ENCODE data around the gene SERPINB1.
A peak's percentile ranks its signal among the peaks of the same experiment; 100 is the strongest.

Gene SERPINB1

DNA sequence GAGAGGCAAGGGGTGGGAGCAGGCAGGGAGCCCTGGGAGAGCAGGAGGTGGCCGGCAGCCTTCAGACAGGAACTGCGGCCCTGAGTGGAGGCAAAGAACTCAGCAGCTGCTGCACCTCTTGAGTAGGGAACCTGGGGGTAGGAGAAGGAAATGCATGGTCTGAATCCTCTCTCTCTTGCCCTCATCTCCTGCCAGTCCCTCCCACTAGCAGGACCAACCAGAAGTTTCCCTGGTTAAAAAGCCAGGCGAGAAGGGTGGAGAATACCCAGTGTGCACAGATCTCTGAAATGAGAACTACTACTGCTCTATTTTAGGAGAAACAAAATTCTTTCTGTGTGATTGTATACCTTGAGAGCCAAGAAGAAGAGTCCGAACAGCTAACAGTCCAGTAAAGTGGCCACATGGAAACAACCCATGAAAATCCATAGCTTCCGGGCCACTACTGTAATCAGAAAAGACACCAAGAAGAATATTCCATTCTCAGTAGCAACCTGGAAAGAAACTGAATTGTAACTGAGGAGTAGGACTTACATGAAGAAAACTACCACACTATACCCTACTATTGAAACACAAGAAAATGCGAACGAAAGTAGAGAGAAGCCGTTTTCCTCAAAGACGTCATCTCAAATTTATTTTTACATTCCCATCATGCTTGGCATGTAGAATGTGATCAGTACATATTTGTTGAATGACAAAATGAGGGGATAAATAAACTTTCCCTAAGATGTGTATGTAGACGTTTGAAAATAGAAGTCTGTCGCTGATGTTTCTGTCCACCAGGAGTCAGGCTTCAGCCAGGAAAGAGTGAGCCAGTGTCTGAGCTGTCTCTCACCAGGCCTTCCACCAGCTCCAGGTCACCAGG is 50.8 kb downstream of the SERPINB1 start:
- FAIRE-seq = peak; percentile 93

DNA sequence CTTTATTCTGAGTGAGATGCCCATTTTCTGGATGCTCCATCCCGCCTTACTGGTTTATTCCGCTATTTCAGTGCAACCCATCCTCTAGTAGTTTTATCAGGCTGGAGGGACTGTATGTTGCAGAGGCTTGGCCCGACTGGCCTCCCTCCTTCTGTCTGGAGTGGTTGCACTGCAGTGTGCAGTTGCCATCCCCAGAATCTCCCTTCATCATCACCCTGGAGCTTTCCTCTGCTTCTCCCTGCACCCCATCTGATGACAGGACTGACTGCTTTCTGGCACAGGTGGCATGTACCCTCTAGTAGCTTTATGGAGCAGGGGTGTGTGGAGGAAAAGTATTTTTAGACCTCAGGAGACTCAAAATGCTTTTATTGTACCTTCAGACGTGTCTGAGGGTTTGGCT is 55.4 kb downstream of the SERPINB1 start:
- FAIRE-seq = no peak

DNA sequence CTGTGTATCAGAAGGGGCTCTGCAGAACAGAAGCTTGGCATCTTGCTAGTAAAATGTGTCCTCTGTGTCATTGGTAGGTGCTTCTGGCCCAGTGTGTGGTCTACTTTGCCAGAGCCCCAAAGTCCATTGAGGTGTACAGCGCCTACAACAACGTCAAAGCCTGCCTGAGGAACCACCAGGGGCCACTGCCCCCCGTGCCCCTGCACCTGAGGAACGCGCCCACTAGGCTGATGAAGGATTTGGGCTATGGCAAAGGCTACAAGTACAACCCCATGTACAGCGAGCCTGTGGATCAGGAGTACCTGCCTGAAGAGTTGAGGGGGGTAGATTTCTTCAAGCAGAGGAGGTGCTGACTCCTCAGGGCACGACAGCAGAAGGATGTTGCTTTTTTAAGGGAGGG is 56.7 kb downstream of the SERPINB1 start:
- no peak for FAIRE-seq

DNA sequence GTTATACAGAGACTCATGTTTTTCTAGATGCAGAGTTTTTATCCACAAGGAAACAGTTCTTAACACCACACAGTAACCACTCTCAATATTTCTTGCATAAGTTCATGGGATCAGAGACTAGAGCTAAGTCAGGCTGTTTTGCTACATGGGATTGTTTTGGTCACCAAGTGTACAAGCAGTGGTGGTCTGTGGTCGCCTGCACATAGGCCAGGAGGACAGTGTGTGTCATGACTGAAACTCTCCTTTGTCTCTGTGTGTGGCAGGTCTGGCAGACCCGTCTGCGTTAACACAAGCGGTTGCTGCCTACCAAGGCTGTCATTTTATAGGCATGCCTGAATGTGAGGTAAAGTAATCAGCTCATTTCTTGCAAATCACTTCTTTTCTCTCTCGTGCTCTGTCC is 57.6 kb downstream of the SERPINB1 start:
- FAIRE-seq = no peak

DNA sequence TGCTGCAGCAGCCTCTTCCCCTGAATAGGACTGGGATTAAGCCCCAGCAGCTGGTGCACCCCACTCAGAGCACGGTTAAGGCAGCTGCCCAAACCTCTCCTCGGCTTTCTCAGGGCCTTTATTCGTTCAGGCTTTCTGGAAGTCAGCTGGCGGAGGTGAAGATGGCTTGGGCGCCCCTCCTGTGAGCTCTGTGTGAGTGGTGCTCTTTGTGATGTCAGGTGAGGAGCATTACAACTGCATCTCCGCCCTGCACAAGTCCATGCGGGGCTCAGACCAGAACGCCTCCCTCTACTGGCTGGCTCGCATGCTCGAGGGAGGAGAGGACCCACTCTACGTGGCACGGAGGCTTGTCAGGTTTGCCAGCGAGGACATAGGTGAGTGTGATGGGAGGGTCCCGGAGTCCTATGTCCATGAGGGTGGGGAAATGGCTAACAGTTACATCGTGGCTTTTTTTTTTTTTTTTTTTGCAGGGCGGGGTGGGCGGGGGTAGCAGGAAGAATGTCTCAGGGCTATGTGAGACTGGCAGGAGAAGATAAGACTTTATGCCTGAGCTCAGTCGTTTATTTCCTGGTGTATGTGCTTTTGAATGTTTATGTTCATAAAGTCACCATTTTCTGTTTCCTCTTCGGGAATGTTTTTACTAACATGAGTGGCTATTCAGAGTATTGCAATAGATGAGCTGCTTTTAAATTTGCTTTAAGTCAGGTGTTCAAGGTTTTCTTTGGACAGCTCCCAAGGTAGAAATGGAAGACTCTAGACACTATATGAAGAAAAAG is 58.3 kb downstream of the SERPINB1 start:
- no peak for FAIRE-seq

DNA sequence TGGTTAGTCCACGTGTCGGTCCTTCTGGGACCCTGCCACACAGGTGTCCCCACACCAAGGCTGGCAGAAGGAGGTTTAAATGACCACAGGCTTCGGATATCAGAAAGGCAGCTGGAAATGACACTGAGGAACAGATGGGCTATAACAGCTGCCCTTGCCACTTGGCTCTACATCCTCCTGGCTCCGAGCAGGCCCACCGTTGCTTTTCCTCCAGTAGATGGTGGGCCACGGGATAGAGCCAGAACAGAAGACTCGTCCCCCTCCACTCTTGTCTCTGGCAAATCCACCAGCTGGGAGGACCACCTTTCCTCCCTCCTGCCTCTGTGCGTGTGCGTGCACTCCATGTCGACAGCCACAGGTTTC is 58.9 kb downstream of the SERPINB1 start:
- no peak for FAIRE-seq

DNA sequence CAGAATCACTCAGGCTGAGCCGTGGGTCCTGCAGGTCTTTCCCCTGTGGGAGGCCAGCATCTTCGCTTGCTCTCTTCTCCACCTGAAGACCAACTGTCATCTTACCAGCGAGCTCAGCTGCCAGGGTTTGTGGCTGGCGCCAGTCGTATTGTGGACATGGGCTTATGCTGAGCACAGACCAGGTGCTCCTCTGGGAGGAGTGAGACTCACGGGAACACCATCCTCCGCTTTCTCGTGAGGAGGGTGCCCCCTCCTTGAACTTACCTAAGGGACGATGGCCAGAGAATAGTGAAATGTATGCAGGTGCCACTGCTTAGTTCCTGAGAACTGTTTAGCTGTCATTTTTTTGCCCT is 59.3 kb downstream of the SERPINB1 start:
- no peak for FAIRE-seq

Measured in G401.6 (cell line).